Nephron progenitor cell (in vitro differentiated cells): Measurements from ENCODE around the gene DSTN.

ENCODE experiments used
- DNase-seq: peaks from one replicate; pipeline ENCODE4 v3.0.0; 2021
- H3K27ac Mint-ChIP-seq: 2 replicates; pipeline ENCODE4 v1.8.0; 2021; ENCODE audit warnings: mild to moderate bottlenecking, moderate library complexity, mixed read lengths
- H3K27me3 Mint-ChIP-seq: 2 replicates; pipeline ENCODE4 v1.8.0; 2021; ENCODE audit warnings: mild to moderate bottlenecking, low read depth, mixed read lengths; ENCODE audit not compliant: poor library complexity
- H3K36me3 Mint-ChIP-seq: 2 replicates; pipeline ENCODE4 v1.8.0; 2021; ENCODE audit warnings: low read depth, mixed read lengths
- H3K4me1 Mint-ChIP-seq: 2 replicates; pipeline ENCODE4 v1.8.0; 2021; ENCODE audit warnings: mixed read lengths
- H3K4me3 Mint-ChIP-seq: 2 replicates; pipeline ENCODE4 v1.8.0; 2021; ENCODE audit warnings: mild to moderate bottlenecking, moderate library complexity, mixed read lengths
- H3K9me3 Mint-ChIP-seq: 2 replicates; pipeline ENCODE4 v1.8.0; 2021; ENCODE audit warnings: mild to moderate bottlenecking, moderate library complexity, mixed read lengths
- CTCF ChIP-seq: fragments of 200-600 bp; sonication (generic); IDR thresholded peaks from 2 replicates; pipeline ENCODE4 v1.5.0; 2021; ENCODE audit warnings: antibody characterized with exemption

DSTN gene

GRCh38 chr20:17572034-17572638 lies 2.3 kb downstream of the DSTN start:
- peaks cover 51% of the 10 kb centered on the region for H3K4me1 Mint-ChIP-seq
- H3K27me3 Mint-ChIP-seq = no peaks in the 10 kb centered on the region
- peak overlapping the region; percentile 92 for H3K4me3 Mint-ChIP-seq
- no peak for TF ChIP-seq CTCF
- peaks cover 7% of the 10 kb centered on the region for H3K36me3 Mint-ChIP-seq
- no peaks in the 10 kb centered on the region for H3K9me3 Mint-ChIP-seq
- no peak overlapping the region for H3K27ac Mint-ChIP-seq
- DNase-seq = no peak

GRCh38 chr20:17573463-17573862 lies 3.6 kb downstream of the DSTN start:
- no peaks in the 10 kb centered on the region for H3K27me3 Mint-ChIP-seq
- H3K4me1 Mint-ChIP-seq = peaks cover 42% of the 10 kb centered on the region
- H3K27ac Mint-ChIP-seq = no peak overlapping the region
- H3K36me3 Mint-ChIP-seq = peaks cover 7% of the 10 kb centered on the region
- H3K4me3 Mint-ChIP-seq = peak overlapping the region; percentile 28
- no peak for DNase-seq
- no peaks in the 10 kb centered on the region for H3K9me3 Mint-ChIP-seq
- TF ChIP-seq CTCF = no peak

- Mint-ChIP-seq H3K27ac (no peak overlapping the region), H3K4me1 (peaks cover 32% of the 10 kb centered on the region), H3K36me3 (peaks cover 24% of the 10 kb centered on the region), H3K4me3 (no peak overlapping the region), H3K9me3 (no peaks in the 10 kb centered on the region), H3K27me3 (peaks cover 2% of the 10 kb centered on the region)
- DNase-seq = no peak
- TF ChIP-seq CTCF = no peak
These were observed 6.3 kb downstream of the DSTN start for GRCh38 chr20:17576215-17576614.

GRCh38 chr20:17579369-17580039 lies 9.6 kb downstream of the DSTN start:
- Mint-ChIP-seq H3K9me3 (no peaks in the 10 kb centered on the region), H3K27ac (peak overlapping the region; percentile 18), H3K4me1 (no peaks in the 10 kb centered on the region), H3K27me3 (peaks cover 2% of the 10 kb centered on the region), H3K36me3 (peaks cover 34% of the 10 kb centered on the region), H3K4me3 (no peak overlapping the region)
- TF ChIP-seq CTCF = no peak
- no peak for DNase-seq

- peaks cover 32% of the 10 kb centered on the region for H3K36me3 Mint-ChIP-seq
- DNase-seq = no peak
- H3K9me3 Mint-ChIP-seq = no peaks in the 10 kb centered on the region
- H3K27me3 Mint-ChIP-seq = peaks cover 2% of the 10 kb centered on the region
- no peak overlapping the region for H3K27ac Mint-ChIP-seq
- H3K4me3 Mint-ChIP-seq = no peak overlapping the region
- no peaks in the 10 kb centered on the region for H3K4me1 Mint-ChIP-seq
- no peak for TF ChIP-seq CTCF
These were observed 11.0 kb downstream of the DSTN start for GRCh38 chr20:17580895-17581294.

GRCh38 chr20:17583126-17583525 lies 13.3 kb downstream of the DSTN start:
- Mint-ChIP-seq H3K27ac (no peak overlapping the region), H3K4me1 (peaks cover 5% of the 10 kb centered on the region), H3K27me3 (peaks cover 2% of the 10 kb centered on the region), H3K4me3 (no peak overlapping the region), H3K36me3 (peaks cover 35% of the 10 kb centered on the region), H3K9me3 (no peaks in the 10 kb centered on the region)
- no peak for DNase-seq
- TF ChIP-seq CTCF = no peak
